NB4 (cell line): ENCODE measurements around the gene FBXO39.

Experiments used
- MAX ChIP-seq: IDR thresholded peaks from 2 replicates; pipeline ENCODE4 v1.6.1; 2011; ENCODE audit warnings: low read depth, low read length
- MYC ChIP-seq: IDR thresholded peaks from 2 replicates; pipeline ENCODE4 v1.6.1; 2011; ENCODE audit warnings: low read depth, low read length
- POLR2A ChIP-seq: IDR thresholded peaks from 2 replicates; pipeline ENCODE4 v1.6.1; 2011; ENCODE audit warnings: mild to moderate bottlenecking; ENCODE audit not compliant: insufficient read length; ENCODE audit errors: extremely low read depth
- TF ChIP-seq, protein P1 (sequence below): IDR thresholded peaks from one replicate; pipeline ENCODE4 v1.5.1; 2012; ENCODE audit warnings: low read depth, low read length

- TF ChIP-seq POLR2A (no peak), MYC (no peak), MAX (no peak)
- TF ChIP-seq, protein P1, sequence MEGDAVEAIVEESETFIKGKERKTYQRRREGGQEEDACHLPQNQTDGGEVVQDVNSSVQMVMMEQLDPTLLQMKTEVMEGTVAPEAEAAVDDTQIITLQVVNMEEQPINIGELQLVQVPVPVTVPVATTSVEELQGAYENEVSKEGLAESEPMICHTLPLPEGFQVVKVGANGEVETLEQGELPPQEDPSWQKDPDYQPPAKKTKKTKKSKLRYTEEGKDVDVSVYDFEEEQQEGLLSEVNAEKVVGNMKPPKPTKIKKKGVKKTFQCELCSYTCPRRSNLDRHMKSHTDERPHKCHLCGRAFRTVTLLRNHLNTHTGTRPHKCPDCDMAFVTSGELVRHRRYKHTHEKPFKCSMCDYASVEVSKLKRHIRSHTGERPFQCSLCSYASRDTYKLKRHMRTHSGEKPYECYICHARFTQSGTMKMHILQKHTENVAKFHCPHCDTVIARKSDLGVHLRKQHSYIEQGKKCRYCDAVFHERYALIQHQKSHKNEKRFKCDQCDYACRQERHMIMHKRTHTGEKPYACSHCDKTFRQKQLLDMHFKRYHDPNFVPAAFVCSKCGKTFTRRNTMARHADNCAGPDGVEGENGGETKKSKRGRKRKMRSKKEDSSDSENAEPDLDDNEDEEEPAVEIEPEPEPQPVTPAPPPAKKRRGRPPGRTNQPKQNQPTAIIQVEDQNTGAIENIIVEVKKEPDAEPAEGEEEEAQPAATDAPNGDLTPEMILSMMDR = no peak
These were observed 55.7 kb downstream of the FBXO39 start, which contains the start of gene TEKT1 for GRCh38 chr17:6831661-6832263.
